ENCODE data around the gene PLXNA4.
A peak's percentile ranks its signal among the peaks of the same experiment; 100 is the strongest.

The PLXNA4 gene

DNA sequence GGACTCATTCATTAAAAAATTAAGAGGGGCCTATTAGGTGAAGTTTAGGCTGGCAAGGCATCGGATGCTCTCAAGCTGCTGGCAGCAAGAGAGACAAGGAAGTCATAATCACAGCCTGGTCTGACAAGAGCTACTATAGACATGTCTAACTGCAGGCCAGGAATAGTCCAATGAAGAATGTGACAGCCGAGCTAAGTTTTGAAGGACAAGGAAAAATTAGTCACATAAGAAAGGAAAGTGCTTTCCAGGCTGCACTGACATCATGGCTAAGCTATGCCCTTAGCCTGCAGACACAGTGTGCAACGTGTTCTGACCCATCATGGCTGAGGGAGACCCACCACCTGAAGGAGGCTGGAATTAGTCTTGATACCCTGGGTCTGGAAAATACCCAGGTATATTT, 281.1 kb downstream of the PLXNA4 start:
- DNase-seq = no peak

DNA sequence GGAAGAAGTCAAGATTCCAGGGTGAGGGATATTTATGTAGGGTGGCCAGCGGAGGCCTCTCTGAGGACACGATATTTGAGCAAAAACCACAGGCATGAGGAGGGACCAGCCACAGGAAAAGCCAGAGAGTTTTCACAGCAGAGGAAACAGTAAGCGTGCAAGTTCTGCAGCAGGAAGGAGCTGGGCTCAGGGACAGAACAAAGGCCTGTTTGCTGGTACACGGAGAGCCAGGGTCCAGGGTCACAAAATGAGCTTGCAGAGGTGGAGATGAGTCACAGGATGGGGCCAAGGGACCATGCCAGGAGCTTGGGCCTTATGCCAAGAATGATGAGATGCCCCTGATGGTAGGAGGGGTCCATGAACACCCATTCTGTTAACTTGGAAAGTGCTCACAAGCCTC, 283.5 kb downstream of the PLXNA4 start:
- no peak for DNase-seq

DNA sequence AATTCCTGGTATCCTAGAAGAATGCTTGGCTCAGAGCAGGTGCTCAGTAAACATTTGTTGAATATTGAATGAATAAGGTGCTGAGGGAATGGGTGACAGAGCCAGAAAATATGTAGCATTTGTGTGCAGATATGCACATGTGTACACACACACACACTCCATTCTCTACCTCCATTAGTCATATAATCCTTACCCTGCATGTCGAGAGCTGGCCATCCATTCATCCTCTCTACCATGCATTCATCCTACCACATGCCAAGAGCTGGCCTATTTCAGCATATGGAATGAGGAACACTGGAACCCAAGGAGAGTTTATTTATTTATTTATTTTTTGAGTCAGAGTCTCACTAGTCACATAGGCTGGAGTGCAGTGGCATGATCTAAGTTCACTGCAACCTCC, 284.8 kb downstream of the PLXNA4 start:
- no peak for DNase-seq

DNA sequence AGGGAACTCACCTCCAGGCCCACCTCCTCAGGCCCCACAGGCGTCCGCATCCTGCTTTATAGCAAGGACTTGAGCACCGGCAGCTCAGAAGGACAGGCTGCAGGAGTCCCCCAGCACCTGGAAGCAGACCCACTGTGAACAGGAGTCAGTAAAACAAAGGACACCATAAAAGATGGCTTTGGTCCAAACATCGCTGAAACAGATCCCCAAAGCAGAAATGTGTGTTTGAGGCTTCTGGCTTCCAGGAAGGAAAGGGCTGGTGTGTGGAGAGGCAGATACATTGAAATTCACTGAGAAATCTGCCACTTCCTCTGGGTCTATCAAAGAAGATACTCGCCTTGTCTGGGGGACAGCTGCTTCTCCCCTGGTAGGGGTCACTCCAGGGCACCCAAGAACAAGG, 286.2 kb downstream of the PLXNA4 start:
- DNase-seq = no peak

DNA sequence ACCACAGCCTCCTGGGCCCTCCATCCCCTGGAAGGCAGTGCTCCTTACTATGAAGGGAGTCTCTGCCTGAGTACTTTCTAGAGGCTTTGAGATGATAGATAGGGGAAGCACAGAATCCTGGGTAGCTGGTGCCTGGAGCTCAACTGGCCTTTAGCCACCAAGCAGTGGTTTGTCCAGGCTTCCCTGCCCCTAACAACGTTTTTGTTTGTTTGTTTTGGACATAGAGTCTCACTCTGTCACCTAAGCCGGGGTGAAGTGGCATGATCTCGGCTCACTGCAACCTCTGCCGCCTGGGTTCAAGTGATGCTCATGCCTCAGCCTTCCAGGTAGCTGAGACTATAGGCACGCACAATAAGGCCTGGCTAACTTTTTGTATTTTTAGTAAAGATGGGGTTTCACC, 289.4 kb downstream of the PLXNA4 start:
- DNase-seq = no peak

DNA sequence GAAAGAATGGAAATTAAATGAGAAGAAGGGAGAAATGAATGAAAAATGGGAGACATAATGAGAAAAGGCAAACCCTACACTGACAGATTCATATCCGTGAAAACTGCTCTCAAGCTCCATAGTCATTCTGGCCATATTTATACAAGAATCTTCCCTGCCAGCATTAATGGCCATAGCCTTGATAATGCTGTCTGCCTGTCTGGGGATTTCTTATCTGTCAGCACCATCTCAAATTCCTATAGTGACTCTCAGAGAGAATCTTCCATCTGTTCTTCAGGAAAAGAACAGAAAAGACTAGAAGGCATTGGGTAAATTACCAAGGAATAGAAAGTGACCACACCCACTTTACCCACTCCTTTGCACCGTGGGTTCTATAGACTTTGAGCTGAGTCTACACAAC, 295.9 kb downstream of the PLXNA4 start:
- DNase-seq = no peak

DNA sequence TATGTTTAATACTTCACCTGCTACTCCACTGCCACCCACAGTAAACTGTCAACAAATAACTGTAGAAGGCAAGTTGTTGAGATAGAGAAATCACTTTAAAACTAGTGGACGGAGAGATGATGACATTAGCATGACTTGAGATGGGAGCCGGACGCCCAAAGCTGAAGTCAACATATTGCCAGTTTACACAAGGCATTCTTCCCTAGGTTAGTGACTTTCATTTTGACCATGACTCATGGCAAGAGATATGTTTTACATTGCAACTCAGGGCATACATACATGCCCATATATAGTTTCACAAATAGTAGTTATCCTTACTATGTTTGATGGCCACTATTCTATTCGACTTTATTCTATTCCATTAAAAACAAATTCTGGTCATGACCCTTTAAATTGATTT, 296.6 kb downstream of the PLXNA4 start:
- no peak for DNase-seq

DNA sequence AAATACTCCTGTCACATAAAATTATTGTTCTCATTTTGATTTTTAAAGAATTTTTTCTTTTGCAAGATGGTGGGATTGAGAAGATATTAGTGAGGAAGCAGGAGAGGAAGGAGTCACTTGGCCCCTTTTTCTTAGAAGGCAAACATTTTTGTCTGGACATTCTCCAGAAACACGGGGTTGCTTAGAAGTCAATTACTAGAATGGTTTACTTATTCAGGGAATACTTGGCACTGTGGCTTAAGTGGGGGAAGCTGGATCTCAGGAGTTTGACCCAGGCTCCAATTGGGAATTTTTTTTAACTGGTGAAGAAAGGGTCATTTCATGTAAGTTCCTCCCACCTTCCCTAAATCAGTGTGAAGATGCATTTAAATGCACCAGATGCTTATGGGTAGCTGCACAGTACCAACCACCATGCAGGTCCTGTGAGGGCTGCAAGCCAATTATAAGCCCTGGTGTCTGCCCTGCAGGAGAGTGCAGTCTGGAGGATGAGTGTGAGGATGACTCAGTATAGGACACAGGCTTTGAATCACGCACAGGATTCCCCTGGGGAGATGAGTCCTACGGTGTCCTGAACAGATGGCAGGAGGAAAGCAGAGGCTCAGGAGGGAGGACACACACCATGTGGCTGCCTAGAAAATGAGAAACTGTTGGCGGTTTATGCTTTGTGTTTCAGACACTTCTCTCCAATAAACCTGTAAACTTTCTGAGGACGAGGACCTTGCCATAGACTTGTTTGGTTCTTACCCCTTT, 299.1 kb downstream of the PLXNA4 start:
- no peak for DNase-seq

DNA sequence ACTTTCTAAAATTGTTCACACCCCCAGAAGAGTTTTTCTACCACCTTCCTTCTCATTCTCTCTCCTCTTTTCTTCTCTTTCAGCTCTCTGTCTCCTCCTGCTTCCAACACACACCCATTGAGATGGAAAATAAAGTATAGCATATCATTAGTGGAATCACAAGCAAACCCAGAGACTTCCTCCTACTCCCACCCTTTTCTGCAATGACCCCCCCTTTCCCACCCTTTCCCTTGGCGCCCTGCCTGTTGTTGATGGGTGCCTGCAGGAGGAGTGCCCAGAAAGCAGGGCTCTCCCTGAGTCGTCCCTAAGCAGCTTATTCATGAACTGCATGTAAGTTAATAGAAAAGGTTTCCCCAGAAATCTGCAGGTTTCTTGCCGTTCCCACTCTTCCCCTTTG, 300.0 kb downstream of the PLXNA4 start:
- no peak for DNase-seq

DNA sequence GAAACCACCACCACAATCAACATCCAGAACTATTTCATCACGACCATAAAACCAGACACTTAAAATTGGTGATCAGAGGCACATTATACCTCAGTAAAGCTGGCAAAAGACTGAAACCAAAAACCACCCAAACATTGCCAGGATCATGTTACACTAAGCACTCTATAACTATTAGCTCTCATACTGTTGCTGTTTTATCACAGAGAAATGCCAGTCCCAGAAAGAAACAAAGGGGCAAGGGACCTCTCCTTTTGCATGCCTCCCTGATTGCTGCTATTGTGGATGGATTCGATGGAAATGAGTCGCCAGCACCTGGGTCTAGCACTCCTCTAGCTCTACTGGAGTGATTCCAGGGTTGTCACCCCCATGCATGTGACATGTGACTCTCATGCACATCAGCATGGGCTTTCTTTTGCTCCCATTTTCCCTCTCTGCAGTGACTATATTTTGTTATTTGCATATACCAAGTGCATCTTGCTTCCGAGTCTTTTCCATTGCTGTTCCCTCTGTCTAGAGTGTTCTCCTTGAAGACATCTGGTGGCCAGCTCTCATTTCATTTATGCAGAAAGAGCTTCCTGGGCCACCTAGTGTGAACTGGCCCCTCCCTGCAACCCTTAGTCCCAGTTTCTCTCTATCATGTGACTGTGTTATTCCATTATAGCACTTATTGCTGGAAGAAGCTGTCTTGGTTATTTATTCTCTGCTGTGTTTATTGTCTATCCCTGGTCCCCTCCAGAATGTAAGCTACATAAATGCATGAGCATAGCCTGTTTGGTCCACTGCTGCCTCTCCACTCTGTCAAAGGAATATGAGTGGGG, 300.6 kb downstream of the PLXNA4 start:
- no peak for DNase-seq

DNA sequence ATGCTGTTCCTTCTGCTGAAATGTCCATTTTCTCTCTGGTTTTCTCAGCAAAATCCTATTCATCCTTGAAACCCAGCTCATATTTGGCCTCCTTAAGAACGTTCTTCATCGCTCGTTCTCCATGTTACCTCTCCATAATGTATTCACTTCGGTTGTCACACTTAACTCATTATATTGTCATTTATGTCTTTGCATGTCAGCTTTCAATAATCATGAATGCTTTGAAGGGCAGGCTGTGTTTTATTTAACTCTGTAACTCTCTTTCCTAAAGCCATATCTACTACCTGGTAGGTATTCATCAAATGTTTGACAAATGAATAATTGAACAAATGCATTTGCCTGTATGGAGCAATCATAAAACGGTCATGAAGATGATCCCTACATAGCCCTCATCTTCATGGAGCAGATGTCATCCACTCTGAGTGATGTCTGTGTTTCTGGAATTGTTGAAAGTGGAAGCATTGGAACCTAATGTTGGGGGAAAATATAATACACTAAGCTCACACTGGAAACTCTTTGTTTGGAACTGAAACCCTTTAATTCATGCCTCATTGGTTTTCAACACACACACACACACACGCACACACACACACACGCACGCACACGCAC, 303.4 kb downstream of the PLXNA4 start:
- DNase-seq = no peak

DNA sequence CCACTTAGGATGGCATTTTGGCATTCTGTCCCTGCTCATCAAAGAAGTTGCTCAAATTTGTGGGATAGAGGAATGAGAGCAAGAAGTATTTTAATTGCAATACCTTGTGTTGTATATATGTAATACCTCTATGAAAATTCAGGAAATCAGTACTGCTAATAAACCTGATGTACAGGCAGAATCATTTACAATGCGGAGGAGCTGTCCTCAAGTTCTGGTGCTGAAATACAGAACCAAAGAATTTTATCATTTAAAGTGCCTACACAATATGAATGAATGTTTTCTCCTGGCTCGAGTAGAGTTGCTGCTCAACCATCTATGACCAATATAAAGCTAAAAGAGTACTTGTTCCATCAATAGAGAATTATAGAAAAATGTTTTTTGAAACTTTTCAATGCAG, 305.8 kb downstream of the PLXNA4 start:
- peak in 2 of 3 donors; percentile 2 to 10 for DNase-seq

DNA sequence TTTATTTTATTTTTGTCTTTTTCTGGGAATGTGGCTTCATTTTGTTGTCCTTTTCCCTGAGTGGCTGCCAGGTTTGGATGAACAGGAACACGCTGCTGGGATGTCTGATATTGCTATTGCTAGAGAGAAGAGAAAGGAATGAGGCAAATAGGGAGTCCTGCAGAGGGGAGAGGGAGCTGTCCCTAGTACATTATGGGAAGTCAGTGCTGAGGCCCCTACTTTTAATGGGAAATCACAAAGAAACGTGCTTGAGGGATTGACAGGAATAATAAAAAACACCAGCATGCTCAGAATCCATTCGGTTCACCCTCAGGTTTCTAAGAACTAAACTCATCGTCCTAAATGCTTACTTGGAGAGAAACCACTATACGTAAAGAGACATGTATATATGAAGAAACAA, 306.6 kb downstream of the PLXNA4 start:
- DNase-seq = no peak

DNA sequence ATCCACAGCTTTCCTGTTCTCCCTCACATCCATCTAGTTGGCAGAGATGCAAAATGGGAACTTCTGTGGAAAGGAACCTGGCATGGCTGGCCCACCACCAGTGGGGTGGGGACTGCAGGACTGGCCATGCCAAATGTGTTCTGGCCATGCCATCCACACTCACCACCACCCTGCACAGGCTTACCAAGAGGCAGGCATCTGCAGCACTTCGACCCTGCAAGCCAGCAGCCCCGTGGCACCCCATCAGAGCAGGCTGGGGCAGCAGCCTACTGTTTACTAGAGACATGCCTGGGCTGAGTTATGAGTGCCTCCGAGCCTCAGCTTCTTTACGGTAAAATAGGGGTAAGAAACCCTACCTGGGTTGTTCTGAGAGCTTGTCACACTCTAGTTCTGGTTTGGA, 313.1 kb downstream of the PLXNA4 start:
- no peak for DNase-seq

DNA sequence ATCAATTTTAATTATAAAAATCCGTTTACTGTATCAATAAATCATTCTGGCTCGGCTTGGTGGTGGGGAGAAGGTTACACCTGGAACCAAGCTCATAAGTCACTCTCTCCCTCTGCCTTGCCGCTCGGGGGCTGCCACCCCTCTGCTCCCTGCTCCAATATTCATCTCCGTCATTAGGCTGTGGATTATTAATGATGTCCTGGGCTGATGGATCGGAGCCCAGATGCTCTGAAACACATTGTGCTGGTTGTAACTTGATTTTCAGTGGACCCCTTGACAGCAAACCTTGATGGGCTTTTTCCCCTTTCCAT, 314.2 kb downstream of the PLXNA4 start:
- DNase-seq = no peak

DNA sequence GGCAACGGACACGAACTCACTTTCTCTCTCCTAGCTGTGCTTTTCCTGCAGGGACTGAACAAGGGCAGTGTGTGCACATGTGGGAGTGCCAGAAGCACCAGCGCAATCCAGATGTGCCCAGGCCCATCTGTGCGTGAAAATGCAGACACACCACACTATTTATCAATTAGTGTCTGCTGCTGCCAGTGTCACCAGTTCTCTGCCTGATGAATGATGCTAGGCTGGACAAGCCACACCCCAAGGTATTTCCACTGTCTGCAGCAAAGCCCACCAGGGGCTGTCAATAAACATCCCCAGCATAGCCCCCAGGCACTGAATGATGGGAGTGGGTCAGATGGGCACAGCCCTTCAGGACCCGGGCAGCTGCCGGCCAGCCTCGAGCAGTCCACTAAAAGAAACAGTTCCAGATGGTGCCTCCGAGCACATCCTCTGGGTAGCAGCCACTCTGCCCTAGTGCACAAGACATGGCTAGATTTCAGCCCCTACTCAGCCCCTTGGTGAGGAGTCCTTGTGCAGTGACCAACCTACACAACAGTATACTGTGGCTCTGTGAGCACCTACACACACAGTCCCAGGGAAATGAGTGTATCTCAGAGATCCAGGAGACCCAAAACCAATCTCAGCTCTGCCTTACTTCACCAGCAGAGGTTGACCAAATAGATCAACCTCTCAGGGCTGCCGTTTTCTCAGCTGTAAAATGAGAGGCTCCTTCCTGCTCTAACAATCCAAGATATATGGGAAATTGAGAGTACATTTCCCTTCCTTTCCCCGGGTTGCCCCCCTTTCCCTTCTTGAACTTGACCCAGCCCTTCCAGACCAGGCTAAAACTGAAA, 314.7 kb downstream of the PLXNA4 start:
- DNase-seq = no peak

DNA sequence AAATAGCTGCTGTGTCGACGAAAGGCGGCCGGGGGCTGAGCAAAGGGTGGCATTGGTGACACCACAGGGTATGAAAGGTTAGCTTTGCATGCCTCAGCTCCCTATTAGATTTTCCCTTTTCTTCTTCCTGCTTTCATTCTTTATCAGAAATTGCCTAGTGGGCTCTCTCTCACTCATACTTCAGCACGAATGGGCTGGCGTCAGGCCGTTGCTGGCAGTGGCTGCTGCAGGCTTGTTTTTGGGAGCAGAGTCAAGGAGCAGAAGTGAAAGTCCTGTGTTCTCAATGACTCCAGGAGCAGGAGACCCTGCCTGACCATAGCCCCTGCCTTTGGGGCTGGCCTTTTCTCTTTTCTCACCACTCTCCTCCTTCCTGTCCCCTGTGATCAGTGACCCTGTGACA, 318.0 kb downstream of the PLXNA4 start:
- no peak for DNase-seq

DNA sequence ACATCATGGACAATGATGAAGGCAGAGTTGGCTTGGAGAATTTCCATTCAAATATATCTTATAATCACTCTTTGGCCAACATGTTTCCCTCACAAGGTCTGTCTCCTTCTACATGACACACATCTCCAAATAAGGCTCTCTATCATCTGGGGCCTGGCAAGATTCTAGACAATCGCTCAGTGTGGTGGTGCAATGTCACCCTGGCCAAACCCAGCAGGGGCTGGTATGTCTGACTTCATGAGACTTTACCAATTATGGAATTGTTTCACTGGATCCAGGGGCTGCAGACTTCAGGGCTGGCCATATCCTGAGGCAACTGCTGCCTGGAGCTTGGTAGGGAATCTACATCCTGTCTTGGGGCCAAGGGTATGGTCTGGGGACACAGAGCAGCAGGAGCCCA, 319.0 kb downstream of the PLXNA4 start:
- no peak for DNase-seq

DNA sequence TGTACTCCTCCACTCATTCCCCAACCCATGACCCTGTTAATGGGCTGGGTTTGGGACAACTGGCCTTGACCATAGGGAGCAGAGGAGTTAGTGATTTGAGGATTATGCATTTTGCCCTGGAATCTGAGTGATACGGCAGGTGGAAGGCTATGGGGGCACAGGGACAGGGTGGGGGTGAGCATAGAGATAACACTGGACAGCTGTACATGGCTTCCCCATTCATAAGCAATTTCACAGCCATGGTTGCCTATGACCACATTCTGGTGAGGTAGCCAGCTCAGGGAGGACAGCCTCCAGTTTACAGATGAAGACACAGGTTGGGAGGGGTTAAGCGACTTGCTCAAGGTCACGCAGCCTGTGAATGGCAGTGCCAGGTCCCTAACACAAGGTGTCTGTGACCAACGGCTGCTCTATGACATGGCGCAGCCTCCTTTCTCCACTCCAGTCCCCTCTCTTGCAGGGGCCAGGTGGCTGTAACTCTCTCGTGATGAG, 319.5 kb downstream of the PLXNA4 start:
- no peak for DNase-seq

DNA sequence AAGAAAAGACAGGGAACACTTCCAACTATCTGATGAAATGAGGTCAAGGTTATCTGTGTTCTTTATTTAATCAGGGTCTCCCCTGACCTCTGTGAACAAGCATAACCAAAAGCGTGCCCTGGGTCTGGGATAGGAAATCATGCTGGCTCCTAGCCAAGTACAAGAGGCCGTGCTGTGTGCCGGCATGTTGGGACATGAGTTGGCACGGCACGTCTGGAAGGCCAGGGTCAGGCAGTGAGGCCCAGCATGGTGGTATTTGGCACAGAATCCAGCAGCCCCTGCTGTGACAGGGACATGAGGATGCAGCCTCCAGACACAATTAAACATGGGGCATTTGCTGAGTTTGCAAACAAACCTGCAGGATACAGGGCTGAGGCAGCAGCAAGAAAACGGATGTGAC, 320.4 kb downstream of the PLXNA4 start:
- no peak for DNase-seq

DNA sequence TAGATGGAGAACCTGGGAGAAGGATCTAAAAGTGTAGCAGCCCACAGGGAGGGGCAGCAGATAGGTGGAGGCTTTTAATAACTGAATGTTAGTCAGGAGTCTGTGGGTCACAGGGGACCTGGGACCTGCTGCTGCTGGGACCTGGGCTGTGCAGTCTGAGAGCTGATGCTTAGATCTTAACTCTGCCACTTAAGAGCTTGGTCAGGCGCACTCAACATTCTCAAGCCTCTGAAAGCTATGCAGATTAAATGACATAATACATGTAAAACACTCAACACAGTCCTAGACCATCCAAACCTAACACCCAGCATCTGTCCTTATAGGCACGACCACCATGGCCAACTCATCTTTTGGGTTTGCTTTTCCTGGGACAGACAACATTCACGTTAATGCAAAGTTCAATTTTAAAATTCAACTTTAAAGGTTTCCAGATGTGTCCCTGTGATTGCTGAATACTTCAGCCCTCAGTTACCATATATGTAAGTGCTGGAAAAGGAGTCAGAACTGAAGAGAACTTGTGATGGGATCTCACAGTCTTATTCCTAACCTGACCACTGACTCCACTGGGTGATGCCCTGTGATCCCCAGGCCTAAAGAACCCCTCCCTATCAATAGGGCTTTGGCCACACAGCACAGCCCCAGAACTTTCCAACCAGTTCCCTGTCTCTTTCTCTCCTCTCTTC, 321.0 kb downstream of the PLXNA4 start:
- no peak for DNase-seq

DNA sequence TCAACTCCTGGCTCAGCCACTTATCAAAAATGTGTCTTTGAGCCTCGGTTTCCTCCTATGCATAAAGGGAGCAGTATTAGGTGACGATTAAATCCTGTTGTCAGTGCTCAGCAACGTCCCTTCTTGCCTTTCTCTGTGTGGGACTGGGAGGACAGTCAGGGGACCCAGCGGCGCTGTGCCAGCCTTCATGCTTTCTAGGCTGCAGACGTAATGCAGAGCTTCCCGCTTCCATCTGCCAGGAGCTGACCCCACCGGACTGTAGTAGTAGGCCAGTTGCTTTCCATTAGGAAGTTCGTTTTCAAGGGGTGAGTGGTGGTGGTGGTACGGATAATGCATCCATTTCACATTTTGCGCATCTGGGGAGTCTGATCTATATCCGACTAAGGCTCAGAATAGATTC, 321.8 kb downstream of the PLXNA4 start:
- DNase-seq = no peak

DNA sequence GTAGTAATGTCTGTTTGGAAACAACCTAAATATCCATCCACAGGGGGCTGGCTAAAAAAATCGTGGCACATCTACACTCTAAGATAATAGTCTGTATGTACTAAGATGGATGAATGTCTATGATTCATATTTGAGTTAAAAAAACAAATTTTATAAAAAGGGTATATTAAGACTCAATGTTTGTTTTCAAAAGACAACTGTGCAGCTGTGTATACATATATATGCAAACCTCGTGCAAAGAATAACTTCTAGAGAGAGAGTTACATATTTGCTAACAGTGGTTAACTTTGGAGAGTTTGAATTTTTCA, 323.5 kb downstream of the PLXNA4 start:
- DNase-seq = no peak
